ENCODE measurements around the gene MED12L. TPM values are rescaled to one million over a fixed set of nuclear protein-coding genes. Genes with fewer than 3 reads are reported as not detected.

Gene MED12L
- total RNA-seq, 4 donors from 2014 or later, result under 0.01 to 0.34 (median 0.27) TPM

GRCh38 chr3:151168269-151169094 lies 83.0 kb downstream of the MED12L start:
- no peak for TF ChIP-seq CTCF (IDR thresholded peaks at IDR 0.05; ENCODE audit: low read depth)

GRCh38 chr3:151169262-151169947 lies 83.9 kb downstream of the MED12L start:
- TF ChIP-seq CTCF (IDR thresholded peaks at IDR 0.05; ENCODE audit: low read depth), result no peak

GRCh38 chr3:151171145-151171757 lies 85.8 kb downstream of the MED12L start:
- TF ChIP-seq CTCF (IDR thresholded peaks at IDR 0.05; ENCODE audit: low read depth), result no peak

GRCh38 chr3:151174351-151174750 lies 88.9 kb downstream of the MED12L start:
- no peak for TF ChIP-seq CTCF (IDR thresholded peaks at IDR 0.05; ENCODE audit: low read depth)

- TF ChIP-seq CTCF (IDR thresholded peaks at IDR 0.05; ENCODE audit: low read depth), result no peak
These were observed 90.5 kb downstream of the MED12L start for GRCh38 chr3:151175952-151176351.

- no peak for TF ChIP-seq CTCF (IDR thresholded peaks at IDR 0.05; ENCODE audit: low read depth)
These were observed 92.9 kb downstream of the MED12L start for GRCh38 chr3:151178208-151178845.
